SH-SY5Y (cell line): ENCODE measurements around the gene IGHMBP2.

Experiments
- GATA2 ChIP-seq: IDR thresholded peaks from 2 replicates; pipeline ENCODE4 v1.6.1; 2011; ENCODE audit warnings: mild to moderate bottlenecking, low read depth, low read length
- GATA3 ChIP-seq: IDR thresholded peaks from 2 replicates; pipeline ENCODE4 v1.6.1; 2011; ENCODE audit warnings: low read depth, mild to moderate bottlenecking, low read length, moderate library complexity

- TF ChIP-seq GATA2 = no peak
- TF ChIP-seq GATA3 = no peak
Measured at GRCh38 chr11:68927280-68928135, 23.8 kb downstream of the IGHMBP2 start.
